ENCODE results near the gene ZNF862. TPM values are rescaled to one million over a fixed set of nuclear protein-coding genes. Genes with fewer than 3 reads are reported as not detected.

Gene ZNF862
- total RNA-seq, 4 donors from 2014 or later = 17.2 to 42.0 (median 29.4) TPM

DNA sequence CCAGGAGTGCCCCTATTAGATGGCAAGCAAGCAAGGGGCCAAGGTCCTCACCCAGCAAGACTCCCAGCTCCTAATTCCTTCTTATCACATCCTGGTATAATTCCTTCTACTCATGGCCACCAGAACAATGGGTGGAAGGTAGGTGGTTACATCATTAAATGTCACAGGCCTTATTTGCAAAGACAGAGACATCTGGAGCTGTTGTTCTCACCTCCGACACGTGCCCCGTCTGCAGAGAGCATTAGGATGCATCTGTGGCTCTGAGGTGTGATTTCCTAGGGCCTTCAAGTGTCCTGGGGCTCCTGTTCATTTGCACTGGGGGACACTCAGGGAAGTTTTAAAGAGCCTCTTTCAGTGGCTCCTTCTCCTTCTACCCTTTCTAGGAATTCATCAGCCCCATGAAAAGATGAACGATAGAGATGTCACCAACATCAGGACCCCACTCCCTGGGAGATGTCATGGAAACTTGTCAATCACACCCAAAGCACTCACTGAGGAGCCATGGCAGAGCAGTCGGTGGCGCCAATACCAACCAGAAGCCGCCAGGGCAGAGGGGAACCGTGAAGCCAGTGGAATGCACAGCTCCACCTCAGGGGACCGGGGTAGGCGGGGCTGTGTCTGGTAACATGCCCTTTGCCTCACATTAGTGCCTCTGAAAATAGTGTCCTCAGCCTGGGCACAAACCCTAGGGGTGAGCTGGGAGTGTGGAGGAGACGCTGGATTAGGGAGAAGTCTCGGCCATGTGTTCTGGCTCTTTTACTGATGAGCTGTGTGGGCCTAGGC, 32.7 kb downstream of the ZNF862 start:
- DNase-seq (ENCODE audit: low spot score in 2 of 2) = no peak
- 81 to 84% methylated on average over 12 of the region's 12 CpGs for WGBS, 2 donors
- Histone ChIP-seq H3K9me3 (no peaks in the 10 kb centered on the region), H3K4me1 (peaks cover 0 to 26% (median 3%) of the 10 kb centered on the region in 4 donors), H3K27me3 (no peaks in the 10 kb centered on the region), H3K4me3 (no peak overlapping the region), H3K36me3 (peaks cover 0 to 51% (median 0%) of the 10 kb centered on the region in 3 donors), H3K27ac (peak overlapping the region in 1 of 4 donors; percentile 93)
- TF ChIP-seq POLR2A (IDR thresholded peaks at IDR 0.05) = no peak
- no peak for TF ChIP-seq EP300 (IDR thresholded peaks at IDR 0.05)
- TF ChIP-seq CTCF (IDR thresholded peaks at IDR 0.05) = no peak

- Histone ChIP-seq H3K9me3 (no peaks in the 10 kb centered on the region), H3K36me3 (peaks cover 0 to 51% (median 0%) of the 10 kb centered on the region in 3 donors), H3K27me3 (no peaks in the 10 kb centered on the region), H3K4me3 (no peak overlapping the region), H3K4me1 (peaks cover 0 to 26% (median 3%) of the 10 kb centered on the region in 4 donors), H3K27ac (peak overlapping the region in 2 of 4 donors; percentile 92 to 93)
- DNase-seq (ENCODE audit: low spot score in 2 of 2) = no peak
- TF ChIP-seq CTCF (IDR thresholded peaks at IDR 0.05) (no peak), POLR2A (IDR thresholded peaks at IDR 0.05) (no peak), EP300 (IDR thresholded peaks at IDR 0.05) (no peak)
- 93 to 100% methylated on average over 1 of the region's 1 CpG for WGBS, 2 donors
Measured at GRCh38 chr7:149871576-149871975, 33.4 kb downstream of the ZNF862 start.

DNA sequence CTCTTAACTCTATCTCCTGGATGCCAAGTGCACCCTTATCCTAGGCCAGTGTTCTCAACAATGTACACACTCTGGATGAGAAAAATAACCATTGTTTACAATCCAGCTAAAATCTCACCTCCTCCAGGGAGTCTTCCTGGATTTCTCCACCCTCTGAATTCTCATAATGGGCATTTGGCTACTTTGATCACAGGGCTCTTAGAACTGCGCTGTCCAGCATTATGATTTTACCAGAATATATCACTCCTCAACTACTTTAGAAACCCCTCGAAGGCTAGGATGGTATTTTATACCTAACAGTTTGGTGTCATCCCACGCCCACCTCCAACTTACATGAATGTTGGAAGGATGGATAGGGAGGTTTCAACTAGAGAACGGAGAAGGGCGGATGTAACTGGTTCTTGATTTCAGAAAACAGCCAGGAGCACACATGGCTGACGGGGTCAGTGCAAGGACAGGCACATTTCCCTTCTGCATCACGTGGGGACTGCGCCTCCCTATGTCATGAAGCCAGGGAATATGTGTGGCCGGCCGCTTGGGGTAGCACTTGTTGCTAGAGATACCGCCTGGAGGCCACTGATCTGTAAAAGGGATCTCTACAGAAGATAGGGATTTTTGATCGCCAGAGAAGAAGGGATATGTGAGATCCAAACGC, 34.4 kb downstream of the ZNF862 start:
- Histone ChIP-seq H3K27me3 (no peaks in the 10 kb centered on the region), H3K9me3 (no peaks in the 10 kb centered on the region), H3K4me1 (peaks cover 0 to 26% (median 3%) of the 10 kb centered on the region in 4 donors), H3K27ac (peak overlapping the region; percentile 78 to 93 (median 92)), H3K4me3 (peak overlapping the region; percentile 71 to 87 (median 73)), H3K36me3 (peaks cover 0 to 47% (median 0%) of the 10 kb centered on the region in 3 donors)
- TF ChIP-seq EP300 (IDR thresholded peaks at IDR 0.05) (peak in 1 of 2 donors; percentile 70), POLR2A (IDR thresholded peaks at IDR 0.05) (peak in 1 of 2 donors; percentile 51), CTCF (IDR thresholded peaks at IDR 0.05) (peak in 3 of 5 experiments; percentile 43 to 57 (median 52))
- WGBS, 2 donors = 16 to 19% methylated on average over 13 of the region's 13 CpGs
- peak; percentile 76 to 77 for DNase-seq (ENCODE audit: low spot score in 2 of 2)

- peak within 1 kb of the TSS; percentile 71 to 87 (median 73) for H3K4me3 ChIP-seq
- peak within 1 kb of the TSS; percentile 78 to 93 (median 92) for H3K27ac ChIP-seq
- H3K9me3 ChIP-seq = no peaks in the 10 kb centered on the region
- H3K36me3 ChIP-seq = peaks cover 0 to 45% (median 0%) of the 10 kb centered on the region in 3 donors
- DNase-seq (ENCODE audit: low spot score in 2 of 2) = peak; percentile 87 to 88
- H3K27me3 ChIP-seq = no peaks in the 10 kb centered on the region
- peaks cover 0 to 26% (median 3%) of the 10 kb centered on the region in 4 donors for H3K4me1 ChIP-seq
- 0% methylated on average over 78 to 92 of the region's 93 CpGs for WGBS, 2 donors
- TF ChIP-seq EP300 (IDR thresholded peaks at IDR 0.05) = peak in 1 of 2 donors; percentile 74
- TF ChIP-seq POLR2A (IDR thresholded peaks at IDR 0.05) = peak; percentile 66 to 82
- TF ChIP-seq CTCF (IDR thresholded peaks at IDR 0.05) = peak in 1 of 5 experiments; percentile 28
Measured at GRCh38 chr7:149873074-149873969, 35.1 kb downstream of the ZNF862 start, which contains the start of gene ATP6V0E2. Gene ATP6V0E2 (plus strand): TSS chr7:149873969. CDS start chr7:149874066, 97 bp downstream.
